Measurements from ENCODE around the gene FTCDNL1.

FTCDNL1 gene

DNA sequence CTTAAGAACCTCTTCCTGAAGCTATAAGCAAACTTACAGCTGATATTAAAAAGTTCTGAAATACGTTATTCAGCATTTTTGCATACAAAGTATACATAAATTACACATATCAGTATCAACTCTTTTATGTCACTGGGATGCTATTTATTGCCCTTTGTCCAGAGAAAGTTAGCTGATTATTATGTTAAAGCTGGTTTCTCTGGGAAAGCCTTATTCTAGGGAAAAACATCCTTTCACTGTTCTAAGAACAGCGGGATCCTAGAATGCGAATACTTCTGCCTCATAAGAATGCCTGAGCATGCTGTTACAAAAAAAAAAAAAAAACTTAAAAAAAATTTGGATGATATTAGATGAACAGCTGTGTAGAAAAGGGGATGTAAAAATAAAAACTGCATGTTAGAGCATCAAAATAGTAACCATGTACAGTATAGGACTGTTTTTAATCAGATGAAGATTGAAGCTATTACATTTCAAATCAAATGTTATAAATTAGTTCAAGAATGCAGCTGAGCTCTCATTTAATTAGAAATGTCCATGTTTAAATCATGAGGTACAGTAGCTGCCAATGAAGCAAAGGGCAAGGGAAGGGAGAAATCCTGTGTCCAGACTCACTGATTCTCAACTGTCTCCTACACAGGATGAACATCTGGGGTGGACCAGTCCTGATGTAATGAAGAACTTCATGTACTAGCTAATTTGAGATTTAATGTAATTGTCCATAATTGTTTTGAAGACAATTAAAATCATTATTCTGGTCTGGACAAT is 8.2 kb downstream of the FTCDNL1 start:
- TF ChIP-seq, protein P1, sequence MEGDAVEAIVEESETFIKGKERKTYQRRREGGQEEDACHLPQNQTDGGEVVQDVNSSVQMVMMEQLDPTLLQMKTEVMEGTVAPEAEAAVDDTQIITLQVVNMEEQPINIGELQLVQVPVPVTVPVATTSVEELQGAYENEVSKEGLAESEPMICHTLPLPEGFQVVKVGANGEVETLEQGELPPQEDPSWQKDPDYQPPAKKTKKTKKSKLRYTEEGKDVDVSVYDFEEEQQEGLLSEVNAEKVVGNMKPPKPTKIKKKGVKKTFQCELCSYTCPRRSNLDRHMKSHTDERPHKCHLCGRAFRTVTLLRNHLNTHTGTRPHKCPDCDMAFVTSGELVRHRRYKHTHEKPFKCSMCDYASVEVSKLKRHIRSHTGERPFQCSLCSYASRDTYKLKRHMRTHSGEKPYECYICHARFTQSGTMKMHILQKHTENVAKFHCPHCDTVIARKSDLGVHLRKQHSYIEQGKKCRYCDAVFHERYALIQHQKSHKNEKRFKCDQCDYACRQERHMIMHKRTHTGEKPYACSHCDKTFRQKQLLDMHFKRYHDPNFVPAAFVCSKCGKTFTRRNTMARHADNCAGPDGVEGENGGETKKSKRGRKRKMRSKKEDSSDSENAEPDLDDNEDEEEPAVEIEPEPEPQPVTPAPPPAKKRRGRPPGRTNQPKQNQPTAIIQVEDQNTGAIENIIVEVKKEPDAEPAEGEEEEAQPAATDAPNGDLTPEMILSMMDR (conservative IDR thresholded peaks at IDR 0.05; ENCODE audit: low read length), result no peak
- no peak overlapping the region for H3K4me3 ChIP-seq (ENCODE audit: low read length)
- no peak for DNase-seq (ENCODE audit: low read depth)

- DNase-seq (ENCODE audit: low read depth), result no peak
- no peak overlapping the region for H3K4me3 ChIP-seq (ENCODE audit: low read length)
- TF ChIP-seq, protein P1 (conservative IDR thresholded peaks at IDR 0.05; ENCODE audit: low read length), result no peak
Measured at GRCh38 chr2:199841409-199841808, 9.6 kb downstream of the FTCDNL1 start.

GRCh38 chr2:199838399-199838798 is 12.6 kb downstream of the FTCDNL1 start:
- DNase-seq (ENCODE audit: low read depth), result no peak
- no peak overlapping the region for H3K4me3 ChIP-seq (ENCODE audit: low read length)
- TF ChIP-seq, protein P1 (conservative IDR thresholded peaks at IDR 0.05; ENCODE audit: low read length), result no peak

- no peak for DNase-seq (ENCODE audit: low read depth)
- H3K4me3 ChIP-seq (ENCODE audit: low read length), result no peak overlapping the region
- TF ChIP-seq, protein P1 (conservative IDR thresholded peaks at IDR 0.05; ENCODE audit: low read length), result no peak
Measured at GRCh38 chr2:199836943-199837342, 14.0 kb downstream of the FTCDNL1 start.

DNA sequence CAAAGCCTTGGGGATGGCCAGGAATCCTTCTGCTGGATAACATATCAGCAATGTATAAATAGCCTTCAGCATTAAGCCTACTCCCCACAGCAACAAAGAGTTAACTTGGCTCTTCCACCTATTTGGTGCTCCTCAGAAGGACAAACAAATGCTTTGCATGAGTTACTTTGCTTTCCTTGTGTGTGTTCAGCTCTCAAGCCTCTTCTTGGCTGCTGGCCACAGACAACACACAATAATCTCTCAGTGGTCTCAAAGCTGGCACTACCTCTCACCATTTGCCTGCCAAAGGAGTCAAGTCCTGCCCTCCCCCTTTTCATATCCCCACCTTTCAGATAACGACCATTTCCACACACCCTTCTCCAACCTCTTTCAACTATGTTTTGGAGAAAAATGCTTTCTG is 17.5 kb downstream of the FTCDNL1 start:
- TF ChIP-seq, protein P1 (conservative IDR thresholded peaks at IDR 0.05; ENCODE audit: low read length), result no peak
- H3K4me3 ChIP-seq (ENCODE audit: low read length), result no peak overlapping the region
- DNase-seq (ENCODE audit: low read depth), result no peak

DNA sequence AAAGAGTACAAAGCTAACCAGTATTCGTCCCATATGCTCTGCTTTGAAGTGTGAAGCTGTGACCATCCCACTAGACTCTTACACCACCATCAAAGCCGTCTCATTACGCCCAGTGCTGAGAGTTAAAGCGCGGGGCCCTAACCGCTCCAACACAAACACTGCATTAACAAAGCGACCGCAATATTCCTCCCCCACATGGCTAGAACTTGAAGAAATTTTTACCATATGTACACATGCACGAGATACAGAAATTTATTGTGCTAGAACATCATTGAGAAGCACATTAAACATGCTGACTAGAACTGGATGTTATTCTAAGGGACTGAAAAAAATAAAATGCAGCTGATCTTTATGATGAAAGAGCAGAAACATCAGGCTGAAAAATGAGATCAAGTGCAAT is 20.5 kb downstream of the FTCDNL1 start:
- H3K4me3 ChIP-seq (ENCODE audit: low read length), result no peak overlapping the region
- TF ChIP-seq, protein P1 (conservative IDR thresholded peaks at IDR 0.05; ENCODE audit: low read length), result no peak
- peak; percentile 39 for DNase-seq (ENCODE audit: low read depth)

- H3K4me3 ChIP-seq (ENCODE audit: low read length), result no peak overlapping the region
- TF ChIP-seq, protein P1 (conservative IDR thresholded peaks at IDR 0.05; ENCODE audit: low read length), result no peak
- DNase-seq (ENCODE audit: low read depth), result no peak
Measured at GRCh38 chr2:199829628-199830027, 21.4 kb downstream of the FTCDNL1 start.
